Transverse colon (tissue), 4 donors: ENCODE measurements around the gene SIN3A.

Experiments
- POLR2A ChIP-seq: fragments of 450-650 bp; IDR thresholded peaks from one replicate; pipeline ENCODE4 v1.6.1; 2016; ENCODE audit warnings: antibody characterized with exemption, mild to moderate bottlenecking, moderate library complexity
- POLR2AphosphoS5 ChIP-seq, 3 donors: sonication (generic); formaldehyde crosslinking; IDR thresholded peaks; one replicate each; pipeline ENCODE4 v1.6.1; 2016; ENCODE audit warnings: antibody characterized with exemption in 3 of 3
- TF ChIP-seq, protein P1 (sequence below), 5 experiments: fragments of 200-600 bp in 3 of 5; fragments of 450-650 bp in 2 of 5; sonication (generic) in 3 of 5; IDR thresholded peaks; 1 replicate in 2 of 5; 2 replicates in 3 of 5; pipeline ENCODE4 v1.5.1; 2016 to 2017; ENCODE audit warnings: antibody characterized with exemption in 5 of 5, inconsistent platforms in 3 of 5, mild to moderate bottlenecking in 2 of 5, moderate library complexity in 1 of 5

DNA sequence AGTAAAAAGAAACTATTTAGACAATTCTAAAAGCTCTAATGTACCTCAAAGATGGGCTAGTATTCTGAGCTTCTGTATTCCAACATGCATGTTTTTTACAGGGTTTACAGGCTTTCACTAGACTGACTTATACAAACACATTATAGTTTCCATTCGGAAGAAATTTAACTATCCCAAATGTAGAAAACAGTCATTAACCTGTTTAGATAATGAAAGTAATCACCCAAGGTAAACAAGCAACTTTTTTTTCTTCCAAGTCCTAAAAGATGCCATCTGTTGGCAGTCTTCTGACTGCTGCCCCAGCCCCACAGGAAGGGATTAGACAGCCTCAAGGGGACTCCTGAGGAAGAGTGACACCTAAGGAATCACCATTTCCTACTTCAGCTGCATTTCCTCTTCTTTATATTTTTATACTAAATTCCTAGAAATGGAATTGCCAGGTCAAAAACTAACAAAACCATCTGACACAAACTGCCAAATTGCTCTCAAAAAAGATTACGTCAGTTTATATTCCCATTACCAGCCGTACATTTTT lies 25.5 kb downstream of the SIN3A start:
- TF ChIP-seq POLR2A, result no peak
- TF ChIP-seq, protein P1, sequence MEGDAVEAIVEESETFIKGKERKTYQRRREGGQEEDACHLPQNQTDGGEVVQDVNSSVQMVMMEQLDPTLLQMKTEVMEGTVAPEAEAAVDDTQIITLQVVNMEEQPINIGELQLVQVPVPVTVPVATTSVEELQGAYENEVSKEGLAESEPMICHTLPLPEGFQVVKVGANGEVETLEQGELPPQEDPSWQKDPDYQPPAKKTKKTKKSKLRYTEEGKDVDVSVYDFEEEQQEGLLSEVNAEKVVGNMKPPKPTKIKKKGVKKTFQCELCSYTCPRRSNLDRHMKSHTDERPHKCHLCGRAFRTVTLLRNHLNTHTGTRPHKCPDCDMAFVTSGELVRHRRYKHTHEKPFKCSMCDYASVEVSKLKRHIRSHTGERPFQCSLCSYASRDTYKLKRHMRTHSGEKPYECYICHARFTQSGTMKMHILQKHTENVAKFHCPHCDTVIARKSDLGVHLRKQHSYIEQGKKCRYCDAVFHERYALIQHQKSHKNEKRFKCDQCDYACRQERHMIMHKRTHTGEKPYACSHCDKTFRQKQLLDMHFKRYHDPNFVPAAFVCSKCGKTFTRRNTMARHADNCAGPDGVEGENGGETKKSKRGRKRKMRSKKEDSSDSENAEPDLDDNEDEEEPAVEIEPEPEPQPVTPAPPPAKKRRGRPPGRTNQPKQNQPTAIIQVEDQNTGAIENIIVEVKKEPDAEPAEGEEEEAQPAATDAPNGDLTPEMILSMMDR (IDR thresholded peaks at IDR 0.05), result no peak
- no peak for TF ChIP-seq POLR2AphosphoS5 (IDR thresholded peaks at IDR 0.05)
